ENCODE results near the gene LY6G6C. TPM values are rescaled to one million over a fixed set of nuclear protein-coding genes. Genes with fewer than 3 reads are reported as not detected.

Gene LY6G6C
- total RNA-seq, 1 donor from 2014 or later, result 0.66 TPM

DNA sequence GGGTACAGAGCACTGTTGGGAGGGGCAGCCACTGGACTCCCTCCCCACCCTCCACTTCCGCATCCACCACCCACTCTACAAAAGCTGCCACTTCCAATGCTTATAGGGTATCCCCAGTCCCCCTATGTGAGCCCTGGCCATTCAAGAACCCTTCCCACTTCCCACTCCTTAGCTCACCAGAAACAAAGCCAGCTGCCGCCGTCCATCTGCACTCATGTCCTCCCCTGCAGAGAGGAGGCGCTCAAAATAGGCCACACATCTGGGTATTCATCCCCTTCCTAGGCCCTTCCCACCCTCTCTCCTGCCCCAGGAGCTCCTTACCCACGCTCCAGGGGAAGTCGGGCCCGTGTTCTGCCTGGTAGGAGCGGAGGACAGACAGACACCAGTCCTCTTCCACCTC is 34.2 kb downstream of the LY6G6C start:
- H3K9me3 Mint-ChIP-seq (ENCODE audit: unreplicated experiment), result no peaks in the 10 kb centered on the region
- peaks cover 11% of the 10 kb centered on the region for H3K4me1 Mint-ChIP-seq (ENCODE audit: low read depth, unreplicated experiment)
- DNase-seq (ENCODE audit: low read depth) (no peak), FAIRE-seq (no peak)
- no peak overlapping the region for H3K4me3 Mint-ChIP-seq (ENCODE audit: unreplicated experiment)
- Histone ChIP-seq H3K27ac (ENCODE audit: low read depth, low read length) (no peak overlapping the region), H3K36me3 (ENCODE audit: insufficient read depth, low read length) (peaks cover 26% of the 10 kb centered on the region), H3K79me2 (ENCODE audit: insufficient read depth, low read length) (no peaks in the 10 kb centered on the region), H3K4me1 (ENCODE audit: insufficient read depth, low read length) (peaks cover 5% of the 10 kb centered on the region), H3K27me3 (ENCODE audit: insufficient read depth, low read length) (no peaks in the 10 kb centered on the region), H3K4me2 (ENCODE audit: low read length) (no peak overlapping the region), H3K9ac (ENCODE audit: low read length) (no peak overlapping the region), H3K9me3 (ENCODE audit: insufficient read depth, low read depth, low read length) (no peaks in the 10 kb centered on the region), H3K4me3 (ENCODE audit: insufficient read depth, low read depth, low read length) (no peak overlapping the region), H4K20me1 (ENCODE audit: insufficient read depth, low read length) (peaks cover 3% of the 10 kb centered on the region), H2AFZ (ENCODE audit: low read depth, low read length) (no peak overlapping the region)
- H3K27me3 Mint-ChIP-seq (ENCODE audit: low read depth, unreplicated experiment), result peaks cover 6% of the 10 kb centered on the region
- H3K36me3 Mint-ChIP-seq (ENCODE audit: low read depth, unreplicated experiment), result peaks cover 32% of the 10 kb centered on the region
- H3K27ac Mint-ChIP-seq (ENCODE audit: unreplicated experiment), result no peak overlapping the region
- TF ChIP-seq CTCF (IDR thresholded peaks at IDR 0.05; ENCODE audit: insufficient read depth, low read depth, low read length) (no peak), EZH2 (IDR thresholded peaks at IDR 0.05; ENCODE audit: insufficient read depth, low read length) (no peak)

- Histone ChIP-seq H4K20me1 (ENCODE audit: insufficient read depth, low read length) (peaks cover 3% of the 10 kb centered on the region), H3K79me2 (ENCODE audit: insufficient read depth, low read length) (no peaks in the 10 kb centered on the region), H3K9me3 (ENCODE audit: insufficient read depth, low read depth, low read length) (no peaks in the 10 kb centered on the region), H2AFZ (ENCODE audit: low read depth, low read length) (no peak overlapping the region), H3K4me2 (ENCODE audit: low read length) (no peak overlapping the region), H3K4me3 (ENCODE audit: insufficient read depth, low read depth, low read length) (no peak overlapping the region), H3K27me3 (ENCODE audit: insufficient read depth, low read length) (no peaks in the 10 kb centered on the region), H3K9ac (ENCODE audit: low read length) (no peak overlapping the region), H3K27ac (ENCODE audit: low read depth, low read length) (no peak overlapping the region), H3K36me3 (ENCODE audit: insufficient read depth, low read length) (peaks cover 21% of the 10 kb centered on the region), H3K4me1 (ENCODE audit: insufficient read depth, low read length) (peaks cover 6% of the 10 kb centered on the region)
- FAIRE-seq (no peak), DNase-seq (ENCODE audit: low read depth) (no peak)
- Mint-ChIP-seq H3K4me3 (ENCODE audit: unreplicated experiment) (no peak overlapping the region), H3K36me3 (ENCODE audit: low read depth, unreplicated experiment) (peaks cover 32% of the 10 kb centered on the region), H3K27ac (ENCODE audit: unreplicated experiment) (no peak overlapping the region), H3K4me1 (ENCODE audit: low read depth, unreplicated experiment) (peaks cover 12% of the 10 kb centered on the region), H3K27me3 (ENCODE audit: low read depth, unreplicated experiment) (peaks cover 12% of the 10 kb centered on the region), H3K9me3 (ENCODE audit: unreplicated experiment) (no peaks in the 10 kb centered on the region)
- TF ChIP-seq EZH2 (IDR thresholded peaks at IDR 0.05; ENCODE audit: insufficient read depth, low read length), result no peak
- no peak for TF ChIP-seq CTCF (IDR thresholded peaks at IDR 0.05; ENCODE audit: insufficient read depth, low read depth, low read length)
Observed at GRCh38 chr6:31686483-31686882, 35.1 kb downstream of the LY6G6C start.

DNA sequence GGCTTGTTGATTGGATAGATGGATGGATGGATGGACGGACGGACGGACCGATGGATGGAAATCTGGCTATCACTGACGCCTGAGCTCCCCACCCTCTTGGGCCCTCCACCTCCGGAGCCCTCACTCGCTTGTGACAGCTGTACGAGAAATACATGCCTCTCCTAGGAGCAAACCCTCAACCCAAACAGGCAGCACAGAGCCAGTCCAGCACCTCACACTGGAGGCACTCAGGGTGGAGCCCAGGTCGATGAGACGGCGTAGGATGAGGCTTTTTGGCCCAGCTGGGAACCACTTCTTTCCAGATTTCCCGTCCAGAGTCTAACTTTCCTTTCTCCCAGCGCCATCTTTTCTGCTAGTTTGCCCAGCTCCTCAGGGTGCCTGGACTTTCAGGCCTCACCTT is 38.0 kb downstream of the LY6G6C start:
- no peaks in the 10 kb centered on the region for H3K9me3 Mint-ChIP-seq (ENCODE audit: unreplicated experiment)
- Histone ChIP-seq H3K4me3 (ENCODE audit: insufficient read depth, low read depth, low read length) (no peak overlapping the region), H3K9ac (ENCODE audit: low read length) (no peak overlapping the region), H2AFZ (ENCODE audit: low read depth, low read length) (no peak overlapping the region), H3K27ac (ENCODE audit: low read depth, low read length) (no peak overlapping the region), H3K27me3 (ENCODE audit: insufficient read depth, low read length) (no peaks in the 10 kb centered on the region), H3K79me2 (ENCODE audit: insufficient read depth, low read length) (no peaks in the 10 kb centered on the region), H3K4me2 (ENCODE audit: low read length) (no peak overlapping the region), H4K20me1 (ENCODE audit: insufficient read depth, low read length) (no peaks in the 10 kb centered on the region), H3K36me3 (ENCODE audit: insufficient read depth, low read length) (peaks cover 12% of the 10 kb centered on the region), H3K4me1 (ENCODE audit: insufficient read depth, low read length) (peaks cover 11% of the 10 kb centered on the region), H3K9me3 (ENCODE audit: insufficient read depth, low read depth, low read length) (no peaks in the 10 kb centered on the region)
- DNase-seq (ENCODE audit: low read depth), result no peak
- H3K4me3 Mint-ChIP-seq (ENCODE audit: unreplicated experiment), result no peak overlapping the region
- peaks cover 30% of the 10 kb centered on the region for H3K36me3 Mint-ChIP-seq (ENCODE audit: low read depth, unreplicated experiment)
- TF ChIP-seq EZH2 (IDR thresholded peaks at IDR 0.05; ENCODE audit: insufficient read depth, low read length), result no peak
- TF ChIP-seq CTCF (IDR thresholded peaks at IDR 0.05; ENCODE audit: insufficient read depth, low read depth, low read length), result no peak
- H3K27ac Mint-ChIP-seq (ENCODE audit: unreplicated experiment), result no peak overlapping the region
- FAIRE-seq, result no peak
- peaks cover 3% of the 10 kb centered on the region for H3K4me1 Mint-ChIP-seq (ENCODE audit: low read depth, unreplicated experiment)
- H3K27me3 Mint-ChIP-seq (ENCODE audit: low read depth, unreplicated experiment), result peaks cover 12% of the 10 kb centered on the region

Measured in astrocyte (in vitro differentiated cells and primary cell).